ENCODE measurements around the gene CENPX. TPM values are rescaled to one million over a fixed set of nuclear protein-coding genes. Genes with fewer than 3 reads are reported as not detected.
A peak's percentile ranks its signal among the peaks of the same experiment; 100 is the strongest.

CENPX gene
- total RNA-seq, 1 donor from 2014 or later = 66.2 TPM

DNA sequence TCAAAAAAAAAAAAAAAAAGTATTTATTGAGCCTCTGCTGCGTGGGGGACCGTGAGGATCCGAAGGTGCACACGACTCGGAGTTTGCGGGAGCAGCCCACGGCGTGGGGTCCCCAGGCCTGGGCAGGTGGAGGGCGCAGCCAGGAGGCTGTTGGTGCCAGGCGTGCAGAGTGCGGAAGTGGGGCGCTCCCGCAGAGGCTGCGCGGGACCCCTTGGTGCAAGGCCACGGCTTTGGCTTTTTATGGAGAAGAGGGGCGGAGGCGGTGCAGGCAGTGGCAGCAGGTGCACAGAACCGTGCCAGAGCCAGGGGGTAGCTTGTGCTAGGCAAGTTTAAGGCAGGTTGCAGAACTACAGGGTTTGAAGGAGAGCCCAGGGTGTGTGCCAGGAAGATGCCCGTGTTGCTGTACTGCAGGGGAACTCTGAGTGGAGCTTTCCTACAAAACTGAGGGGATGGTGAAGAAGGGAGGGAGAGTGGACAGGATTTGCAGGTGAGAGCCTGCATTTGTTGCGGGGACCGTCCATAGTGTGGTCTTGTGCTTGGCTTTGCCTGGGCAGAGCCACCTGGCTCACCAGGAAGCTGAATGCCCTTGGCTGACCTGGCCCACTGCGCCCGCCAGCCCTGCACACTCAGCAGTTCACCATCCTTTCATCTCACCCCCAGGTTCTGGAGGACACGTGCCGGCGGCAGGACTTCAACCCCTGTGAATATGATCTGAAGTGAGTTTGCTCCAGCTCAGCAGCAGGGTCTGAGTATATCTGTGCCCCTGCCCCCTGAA lies 44.0 kb downstream of the CENPX start:
- peaks cover 2% of the 10 kb centered on the region for H3K4me1 Mint-ChIP-seq (ENCODE audit: low read depth)
- H3K27me3 Mint-ChIP-seq = peaks cover 10% of the 10 kb centered on the region
- peak overlapping the region; percentile 71 for H3K4me3 Mint-ChIP-seq (ENCODE audit: low read depth)
- H3K9me3 Mint-ChIP-seq (ENCODE audit: low read depth) = no peaks in the 10 kb centered on the region
- DNase-seq (ENCODE audit: low spot score, unreplicated experiment) = no peak
- H3K27ac Mint-ChIP-seq = peak overlapping the region; percentile 86
- no peaks in the 10 kb centered on the region for H3K36me3 Mint-ChIP-seq (ENCODE audit: insufficient read depth)
- TF ChIP-seq, protein P1, sequence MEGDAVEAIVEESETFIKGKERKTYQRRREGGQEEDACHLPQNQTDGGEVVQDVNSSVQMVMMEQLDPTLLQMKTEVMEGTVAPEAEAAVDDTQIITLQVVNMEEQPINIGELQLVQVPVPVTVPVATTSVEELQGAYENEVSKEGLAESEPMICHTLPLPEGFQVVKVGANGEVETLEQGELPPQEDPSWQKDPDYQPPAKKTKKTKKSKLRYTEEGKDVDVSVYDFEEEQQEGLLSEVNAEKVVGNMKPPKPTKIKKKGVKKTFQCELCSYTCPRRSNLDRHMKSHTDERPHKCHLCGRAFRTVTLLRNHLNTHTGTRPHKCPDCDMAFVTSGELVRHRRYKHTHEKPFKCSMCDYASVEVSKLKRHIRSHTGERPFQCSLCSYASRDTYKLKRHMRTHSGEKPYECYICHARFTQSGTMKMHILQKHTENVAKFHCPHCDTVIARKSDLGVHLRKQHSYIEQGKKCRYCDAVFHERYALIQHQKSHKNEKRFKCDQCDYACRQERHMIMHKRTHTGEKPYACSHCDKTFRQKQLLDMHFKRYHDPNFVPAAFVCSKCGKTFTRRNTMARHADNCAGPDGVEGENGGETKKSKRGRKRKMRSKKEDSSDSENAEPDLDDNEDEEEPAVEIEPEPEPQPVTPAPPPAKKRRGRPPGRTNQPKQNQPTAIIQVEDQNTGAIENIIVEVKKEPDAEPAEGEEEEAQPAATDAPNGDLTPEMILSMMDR (IDR thresholded peaks at IDR 0.05; ENCODE audit: unreplicated experiment) = no peak

GRCh38 chr17:81977211-81977808 lies 45.4 kb downstream of the CENPX start, which contains the start of gene ASPSCR1:
Gene ASPSCR1 (plus strand): TSS chr17:81977629. CDS start chr17:81977647, 18 bp downstream.
- Mint-ChIP-seq H3K27ac (peak within 1 kb of the TSS; percentile 94), H3K36me3 (ENCODE audit: insufficient read depth) (no peaks in the 10 kb centered on the region), H3K9me3 (ENCODE audit: low read depth) (no peaks in the 10 kb centered on the region), H3K4me3 (ENCODE audit: low read depth) (peak within 1 kb of the TSS; percentile 88), H3K4me1 (ENCODE audit: low read depth) (peaks cover 2% of the 10 kb centered on the region), H3K27me3 (peaks cover 10% of the 10 kb centered on the region)
- peak; percentile 85 for DNase-seq (ENCODE audit: low spot score, unreplicated experiment)
- TF ChIP-seq, protein P1 (IDR thresholded peaks at IDR 0.05; ENCODE audit: unreplicated experiment) = no peak

GRCh38 chr17:81976332-81977210 lies 46.1 kb downstream of the CENPX start:
- H3K27ac Mint-ChIP-seq = peak overlapping the region; percentile 94
- H3K4me3 Mint-ChIP-seq (ENCODE audit: low read depth) = peak overlapping the region; percentile 88
- H3K4me1 Mint-ChIP-seq (ENCODE audit: low read depth) = peaks cover 2% of the 10 kb centered on the region
- peaks cover 10% of the 10 kb centered on the region for H3K27me3 Mint-ChIP-seq
- no peaks in the 10 kb centered on the region for H3K36me3 Mint-ChIP-seq (ENCODE audit: insufficient read depth)
- H3K9me3 Mint-ChIP-seq (ENCODE audit: low read depth) = no peaks in the 10 kb centered on the region
- TF ChIP-seq, protein P1 (IDR thresholded peaks at IDR 0.05; ENCODE audit: unreplicated experiment) = no peak
- DNase-seq (ENCODE audit: low spot score, unreplicated experiment) = no peak

- Mint-ChIP-seq H3K4me1 (ENCODE audit: low read depth) (no peaks in the 10 kb centered on the region), H3K27me3 (peaks cover 10% of the 10 kb centered on the region), H3K36me3 (ENCODE audit: insufficient read depth) (no peaks in the 10 kb centered on the region), H3K4me3 (ENCODE audit: low read depth) (no peak overlapping the region), H3K27ac (no peak overlapping the region), H3K9me3 (ENCODE audit: low read depth) (no peaks in the 10 kb centered on the region)
- TF ChIP-seq, protein P1 (IDR thresholded peaks at IDR 0.05; ENCODE audit: unreplicated experiment) = no peak
- DNase-seq (ENCODE audit: low spot score, unreplicated experiment) = no peak
Observed at GRCh38 chr17:81973432-81973831, 49.2 kb downstream of the CENPX start.
